Mesenchymal stem cell (in vitro differentiated cells and primary cell): ENCODE results near the gene PHC2.

Experiments
- DNase-seq: peaks from one replicate; pipeline ENCODE4 v3.0.0-alpha.2; 2013
- H2AFZ ChIP-seq: one replicate; pipeline ENCODE4 v1.6.1; 2013; ENCODE audit warnings: low read depth, mild to moderate bottlenecking, control low read depth, inconsistent platforms, low read length, moderate library complexity
- H2AK5ac ChIP-seq: 2 replicates; pipeline ENCODE4 v1.6.1; 2013; ENCODE audit warnings: low read length, moderate library complexity, mild to moderate bottlenecking, inconsistent platforms; ENCODE audit not compliant: severe bottlenecking
- H2BK120ac ChIP-seq: one replicate; pipeline ENCODE4 v1.6.1; 2013; ENCODE audit warnings: low read depth, mild to moderate bottlenecking, inconsistent platforms, low read length, moderate library complexity
- H2BK12ac ChIP-seq, 2 experiments: one replicate each; pipeline ENCODE4 v1.6.1; 2013; ENCODE audit warnings: inconsistent platforms in 2 of 2, low read length in 2 of 2, mild to moderate bottlenecking in 2 of 2, moderate library complexity in 2 of 2, control low read depth in 1 of 2
- H2BK15ac ChIP-seq: one replicate; pipeline ENCODE4 v1.6.1; 2013; ENCODE audit warnings: mild to moderate bottlenecking, low read depth, inconsistent platforms; ENCODE audit not compliant: poor library complexity, severe bottlenecking
- H2BK5ac ChIP-seq: 2 replicates; pipeline ENCODE4 v1.6.1; 2013; ENCODE audit warnings: low read depth, mild to moderate bottlenecking, low read length, control low read depth, inconsistent platforms; ENCODE audit not compliant: poor library complexity, severe bottlenecking
- H3K14ac ChIP-seq, 2 experiments: one replicate each; pipeline ENCODE4 v1.6.1; 2013; ENCODE audit warnings: inconsistent platforms in 2 of 2, low read length in 2 of 2, control low read depth in 1 of 2, mild to moderate bottlenecking in 1 of 2, moderate library complexity in 1 of 2
- H3K18ac ChIP-seq, 2 experiments: one replicate each; pipeline ENCODE4 v1.6.1; 2013; ENCODE audit warnings: inconsistent platforms in 2 of 2, low read length in 2 of 2, control low read depth in 1 of 2, low read depth in 1 of 2, mild to moderate bottlenecking in 1 of 2
- H3K23ac ChIP-seq, 2 experiments: one replicate each; pipeline ENCODE4 v1.6.1; 2013; ENCODE audit warnings: inconsistent platforms in 2 of 2, low read length in 2 of 2, mild to moderate bottlenecking in 2 of 2, moderate library complexity in 2 of 2, control low read depth in 1 of 2
- H3K27ac ChIP-seq: 2 replicates; pipeline ENCODE4 v1.5.1; 2013; ENCODE audit warnings: mild to moderate bottlenecking, moderate library complexity, low read length, control low read depth, inconsistent platforms; ENCODE audit not compliant: poor library complexity, severe bottlenecking
- H3K27me3 ChIP-seq, 2 experiments: 2 replicates each; pipeline versions ENCODE4 v1.6.1 to v1.7.0; 2013; ENCODE audit warnings: low read length in 2 of 2, mild to moderate bottlenecking in 2 of 2, moderate library complexity in 2 of 2, control low read depth in 1 of 2, inconsistent platforms in 1 of 2; ENCODE audit not compliant: control insufficient read depth in 1 of 2, insufficient read depth in 1 of 2
- H3K36me3 ChIP-seq, 2 experiments: 2 replicates each; pipeline versions ENCODE4 v1.6.1 to v1.7.0; 2013; ENCODE audit warnings: low read length in 2 of 2, control low read depth in 1 of 2, inconsistent platforms in 1 of 2, low read depth in 1 of 2, mild to moderate bottlenecking in 1 of 2; ENCODE audit not compliant: insufficient read depth in 2 of 2, control insufficient read depth in 1 of 2
- H3K4ac ChIP-seq, 2 experiments: one replicate each; pipeline ENCODE4 v1.6.1; 2013; ENCODE audit warnings: inconsistent platforms in 2 of 2, low read length in 2 of 2, mild to moderate bottlenecking in 2 of 2, moderate library complexity in 2 of 2, control low read depth in 1 of 2, low read depth in 1 of 2
- H3K4me1 ChIP-seq: 2 replicates; pipeline ENCODE4 v1.6.1; 2013; ENCODE audit warnings: low read depth, low read length, control low read depth; ENCODE audit not compliant: control insufficient read depth, insufficient read depth
- H3K4me2 ChIP-seq: 2 replicates; pipeline ENCODE4 v1.6.1; 2013; ENCODE audit warnings: low read length, mild to moderate bottlenecking, inconsistent platforms; ENCODE audit not compliant: poor library complexity, severe bottlenecking
- H3K4me3 ChIP-seq, 2 experiments: 2 replicates each; pipeline versions ENCODE4 v1.5.1 to v1.7.0; 2013; ENCODE audit warnings: low read length in 2 of 2, mild to moderate bottlenecking in 2 of 2, control low read depth in 1 of 2, low read depth in 1 of 2; ENCODE audit not compliant: insufficient read depth in 1 of 2
- H3K79me1 ChIP-seq: replicated peaks from 2 replicates; pipeline ENCODE4 v1.6.1; 2013; ENCODE audit warnings: mild to moderate bottlenecking, control low read depth, low read length, inconsistent platforms; ENCODE audit not compliant: poor library complexity, severe bottlenecking
- H3K9ac ChIP-seq: 2 replicates; pipeline ENCODE4 v1.7.0; 2013; ENCODE audit warnings: mild to moderate bottlenecking, low read length, moderate library complexity
- H3K9me3 ChIP-seq: 2 replicates; pipeline ENCODE4 v1.7.0; 2013; ENCODE audit warnings: mild to moderate bottlenecking, low read length; ENCODE audit not compliant: control insufficient read depth
- H4K8ac ChIP-seq: one replicate; pipeline ENCODE4 v1.6.1; 2013; ENCODE audit warnings: inconsistent platforms, mild to moderate bottlenecking, low read length, moderate library complexity
- H4K91ac ChIP-seq: one replicate; pipeline ENCODE4 v1.6.1; 2013; ENCODE audit warnings: mild to moderate bottlenecking, low read length, inconsistent platforms
- WGBS: methylation state at CpG from one replicate; pipeline ENCODE4 v1.1.7; 2013; ENCODE audit warnings: mixed read lengths; 5-methylcytosine and 5-hydroxymethylcytosine counted together

The PHC2 gene

DNA sequence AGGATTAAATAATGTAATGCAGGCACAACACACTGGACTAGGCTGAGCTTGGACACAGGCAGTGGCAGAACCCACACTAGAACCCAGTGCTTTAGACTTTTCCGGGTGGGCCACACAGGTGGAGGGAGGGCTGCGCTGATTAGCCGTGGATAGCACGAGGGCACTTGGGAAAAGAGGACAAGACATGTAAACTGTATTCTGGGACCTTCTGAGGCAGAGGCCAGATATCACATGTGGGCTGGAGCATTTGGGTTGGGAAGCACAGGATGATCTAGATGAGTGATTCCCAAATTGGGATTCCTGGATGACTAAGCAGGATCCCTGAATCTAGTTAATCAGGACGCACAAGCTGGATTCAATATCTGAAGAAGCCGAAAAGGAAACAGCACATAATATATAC, 89.7 kb downstream of the PHC2 start:
- Histone ChIP-seq H3K4me2 (peak overlapping the region; percentile 20), H3K14ac (no peak overlapping the region), H4K8ac (no peak overlapping the region), H3K18ac (peak overlapping the region; percentile 46 to 64), H3K9me3 (no peaks in the 10 kb centered on the region), H2BK12ac (no peak overlapping the region), H3K9ac (peak overlapping the region; percentile 80), H2BK15ac (no peak overlapping the region), H3K27me3 (no peaks in the 10 kb centered on the region), H3K36me3 (peaks cover 13 to 52% of the 10 kb centered on the region in 2 experiments), H3K4me3 (peak overlapping the region in 1 of 2 experiments; percentile 68), H2AFZ (no peak overlapping the region), H3K4me1 (peaks cover 39% of the 10 kb centered on the region), H3K4ac (peak overlapping the region; percentile 40 to 46), H4K91ac (no peak overlapping the region), H3K23ac (no peak overlapping the region), H2BK120ac (no peak overlapping the region), H2AK5ac (peak overlapping the region; percentile 53), H3K27ac (peak overlapping the region; percentile 92), H3K79me1 (no peaks in the 10 kb centered on the region), H2BK5ac (peak overlapping the region; percentile 35)
- WGBS, result 84% methylated on average over 6 of the region's 6 CpGs
- no peak for DNase-seq

DNA sequence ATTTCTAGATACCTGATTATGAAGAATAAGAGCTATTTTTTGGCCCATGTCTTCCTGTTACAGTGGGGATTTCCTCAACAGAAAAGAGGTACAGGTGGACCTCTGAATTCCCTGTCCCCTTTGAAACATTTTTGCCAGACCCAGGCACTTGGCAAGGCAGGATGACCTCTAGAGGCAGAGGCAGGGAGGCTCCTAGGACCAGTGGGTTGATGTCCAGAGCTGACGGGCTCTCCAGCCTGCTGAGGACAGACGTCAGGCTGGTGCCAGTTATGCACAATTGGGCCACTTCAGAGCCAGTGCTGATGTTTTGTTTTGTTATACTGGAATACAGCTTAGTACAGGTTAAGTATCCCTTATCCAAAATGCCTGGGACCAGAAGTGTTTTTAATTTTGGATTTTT, 91.5 kb downstream of the PHC2 start:
- H2BK15ac ChIP-seq, result no peak overlapping the region
- peak overlapping the region; percentile 25 to 82 for H3K18ac ChIP-seq
- peak overlapping the region; percentile 68 for H2AK5ac ChIP-seq
- peak overlapping the region in 1 of 2 experiments; percentile 29 for H2BK12ac ChIP-seq
- peaks cover 38% of the 10 kb centered on the region for H3K4me1 ChIP-seq
- H3K4ac ChIP-seq, result peak overlapping the region in 1 of 2 experiments; percentile 88
- H3K9me3 ChIP-seq, result no peaks in the 10 kb centered on the region
- H3K27me3 ChIP-seq, result no peaks in the 10 kb centered on the region
- peak overlapping the region in 1 of 2 experiments; percentile 40 for H3K23ac ChIP-seq
- no peaks in the 10 kb centered on the region for H3K79me1 ChIP-seq
- peak overlapping the region; percentile 20 for H4K8ac ChIP-seq
- H3K9ac ChIP-seq, result peak overlapping the region; percentile 80
- H2AFZ ChIP-seq, result no peak overlapping the region
- H4K91ac ChIP-seq, result peak overlapping the region; percentile 53
- 56% methylated on average over 2 of the region's 2 CpGs for WGBS
- peak overlapping the region; percentile 84 for H3K27ac ChIP-seq
- no peak overlapping the region for H2BK120ac ChIP-seq
- H2BK5ac ChIP-seq, result no peak overlapping the region
- H3K36me3 ChIP-seq, result peaks cover 20 to 52% of the 10 kb centered on the region in 2 experiments
- H3K4me3 ChIP-seq, result peak overlapping the region in 1 of 2 experiments; percentile 46
- no peak overlapping the region for H3K14ac ChIP-seq
- no peak overlapping the region for H3K4me2 ChIP-seq
- no peak for DNase-seq

DNA sequence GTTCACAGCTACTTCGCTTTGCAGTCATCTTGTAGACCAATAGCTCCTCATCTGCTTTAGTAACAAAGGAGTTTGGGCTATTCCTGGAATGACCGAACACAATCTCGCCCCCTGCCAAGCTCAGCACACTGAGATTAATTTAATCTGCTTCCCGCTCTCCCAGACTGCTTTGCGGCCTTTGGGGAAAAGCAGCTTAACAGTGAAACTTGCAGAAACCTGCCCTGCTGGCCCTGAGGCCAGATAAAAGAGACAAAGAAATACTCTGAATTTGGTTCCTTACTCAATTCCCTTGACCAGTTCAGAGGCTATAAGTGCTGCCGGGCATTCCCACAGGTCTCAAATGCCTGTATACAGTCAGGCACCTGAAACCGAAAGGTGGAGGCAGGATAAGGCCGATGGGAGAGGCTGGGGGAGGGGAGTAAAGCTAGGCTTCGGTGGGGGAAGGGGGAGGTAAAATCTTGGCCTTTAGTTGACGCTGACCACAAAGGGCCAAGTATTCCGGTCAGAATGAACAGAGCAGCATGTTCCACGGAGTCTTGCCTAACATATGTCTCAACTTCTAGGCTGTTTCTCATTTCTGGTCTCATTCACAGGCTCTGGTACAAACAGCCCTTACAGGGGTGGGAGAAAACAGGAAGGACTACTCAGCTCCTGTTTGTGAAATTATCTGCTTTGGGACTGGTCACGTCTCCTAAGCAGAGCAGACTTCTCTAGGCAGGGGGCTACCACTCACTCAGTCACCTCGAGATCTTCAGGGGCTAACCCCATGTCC, 92.3 kb downstream of the PHC2 start:
- Histone ChIP-seq H2BK120ac (peak overlapping the region; percentile 29), H3K18ac (peak overlapping the region; percentile 40 to 82), H3K4me1 (peaks cover 41% of the 10 kb centered on the region), H3K36me3 (peaks cover 25 to 47% of the 10 kb centered on the region in 2 experiments), H3K4ac (peak overlapping the region in 1 of 2 experiments; percentile 13), H3K27me3 (no peaks in the 10 kb centered on the region), H3K79me1 (no peaks in the 10 kb centered on the region), H2BK5ac (peak overlapping the region; percentile 54), H2BK15ac (no peak overlapping the region), H3K9ac (peak overlapping the region; percentile 80), H3K4me3 (peak overlapping the region in 1 of 2 experiments; percentile 49), H2BK12ac (no peak overlapping the region), H4K91ac (peak overlapping the region; percentile 16), H3K4me2 (peak overlapping the region; percentile 20), H3K27ac (peak overlapping the region; percentile 84), H2AFZ (no peak overlapping the region), H4K8ac (no peak overlapping the region), H3K23ac (no peak overlapping the region), H3K14ac (no peak overlapping the region), H2AK5ac (peak overlapping the region; percentile 78), H3K9me3 (no peaks in the 10 kb centered on the region)
- WGBS, result 38% methylated on average over 13 of the region's 14 CpGs
- peak; percentile 97 for DNase-seq

DNA sequence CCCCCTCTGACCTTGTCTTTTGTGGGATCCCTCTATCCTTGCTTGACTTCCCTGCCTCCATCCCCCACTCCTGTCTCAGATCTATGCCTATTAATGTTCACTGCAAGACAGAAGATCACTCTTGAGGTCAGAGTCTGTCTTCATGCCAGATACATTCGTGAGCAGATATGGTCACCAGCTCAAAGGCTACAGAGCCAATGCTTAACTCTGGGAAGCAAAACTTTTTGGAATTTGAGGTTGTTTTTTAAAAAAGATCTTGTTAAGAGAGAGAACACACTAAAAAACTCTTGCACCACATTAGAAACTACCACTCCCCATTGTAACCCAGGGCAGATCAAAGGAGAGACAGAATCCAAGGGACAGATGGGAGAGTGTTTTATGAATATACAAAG, 92.9 kb downstream of the PHC2 start:
- H3K27me3 ChIP-seq, result no peaks in the 10 kb centered on the region
- peak overlapping the region; percentile 67 for H4K8ac ChIP-seq
- peak overlapping the region; percentile 16 for H4K91ac ChIP-seq
- H3K9ac ChIP-seq, result peak overlapping the region; percentile 80
- peak overlapping the region in 1 of 2 experiments; percentile 49 for H3K4me3 ChIP-seq
- H3K36me3 ChIP-seq, result peaks cover 28 to 50% of the 10 kb centered on the region in 2 experiments
- H3K4me1 ChIP-seq, result peaks cover 41% of the 10 kb centered on the region
- H2AK5ac ChIP-seq, result peak overlapping the region; percentile 5
- H3K14ac ChIP-seq, result no peak overlapping the region
- no peak overlapping the region for H2AFZ ChIP-seq
- no peak overlapping the region for H3K4ac ChIP-seq
- no peak overlapping the region for H3K4me2 ChIP-seq
- peak overlapping the region in 1 of 2 experiments; percentile 59 for H2BK12ac ChIP-seq
- 50% methylated on average over 1 of the region's 1 CpG for WGBS
- H3K9me3 ChIP-seq, result no peaks in the 10 kb centered on the region
- peak overlapping the region in 1 of 2 experiments; percentile 40 for H3K18ac ChIP-seq
- H3K79me1 ChIP-seq, result no peaks in the 10 kb centered on the region
- no peak overlapping the region for H2BK5ac ChIP-seq
- peak overlapping the region; percentile 29 for H2BK120ac ChIP-seq
- H3K27ac ChIP-seq, result peak overlapping the region; percentile 84
- H3K23ac ChIP-seq, result no peak overlapping the region
- DNase-seq, result peak; percentile 66
- H2BK15ac ChIP-seq, result no peak overlapping the region
